ENCODE data around the gene NAGLU.
"Not testable (repeated sequence)": the region's sequence is repeated elsewhere in the genome, so short reads cannot be mapped to it uniquely, and the experiment has no call there.

The NAGLU gene

GRCh38 chr17:42555122-42555622, 19.1 kb downstream of the NAGLU start:
- DNase-seq (ENCODE audit: low read depth): no peak
- H3K4me3 ChIP-seq (ENCODE audit: control insufficient read depth, low read depth, low read length): peak overlapping the region; percentile 97
- no peak for TF ChIP-seq CTCF (IDR thresholded peaks at IDR 0.05; ENCODE audit: control insufficient read depth, insufficient read depth, low read depth, low read length, missing control alignments)

- not testable (repeated sequence) for H3K4me3 ChIP-seq (ENCODE audit: control insufficient read depth, low read depth, low read length); DNase-seq (ENCODE audit: low read depth)
Measured at GRCh38 chr17:42555961-42556617, 20.0 kb downstream of the NAGLU start.

DNA sequence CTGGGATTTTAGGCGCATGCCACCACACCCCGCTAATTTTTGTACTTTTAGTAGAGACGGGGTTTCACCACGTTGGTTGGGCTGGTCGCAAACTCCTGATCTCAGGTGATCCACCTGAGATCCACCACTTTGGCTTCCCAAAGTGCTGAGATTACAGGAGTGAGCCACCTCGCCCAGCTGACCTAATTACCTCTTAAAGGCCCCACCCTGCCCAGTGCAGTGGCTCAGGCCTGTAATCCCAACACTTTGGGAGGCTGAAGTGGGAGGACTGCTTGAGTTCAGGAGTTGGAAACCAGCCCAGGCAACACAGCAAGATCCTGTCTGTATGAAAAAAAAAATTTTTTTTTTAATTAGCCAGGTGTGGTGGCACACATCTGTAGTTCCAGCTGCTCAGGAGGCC, 23.0 kb downstream of the NAGLU start:
- no peak overlapping the region for H3K4me3 ChIP-seq (ENCODE audit: control insufficient read depth, low read depth, low read length)
- DNase-seq (ENCODE audit: low read depth): no peak
- TF ChIP-seq CTCF (IDR thresholded peaks at IDR 0.05; ENCODE audit: control insufficient read depth, insufficient read depth, low read depth, low read length, missing control alignments): no peak

- no peak for DNase-seq (ENCODE audit: low read depth)
- H3K4me3 ChIP-seq (ENCODE audit: control insufficient read depth, low read depth, low read length): no peak overlapping the region
- no peak for TF ChIP-seq CTCF (IDR thresholded peaks at IDR 0.05; ENCODE audit: control insufficient read depth, insufficient read depth, low read depth, low read length, missing control alignments)
Measured at GRCh38 chr17:42560246-42560645, 24.2 kb downstream of the NAGLU start.

GRCh38 chr17:42561897-42562387, 25.9 kb downstream of the NAGLU start, which contains the start of gene COASY:
TSS of gene COASY (plus strand) at chr17:42562148. CDS start at chr17:42562623, 475 bp downstream.
- peak within 1 kb of the TSS; percentile 69 for H3K4me3 ChIP-seq (ENCODE audit: control insufficient read depth, low read depth, low read length)
- no peak for TF ChIP-seq CTCF (IDR thresholded peaks at IDR 0.05; ENCODE audit: control insufficient read depth, insufficient read depth, low read depth, low read length, missing control alignments)
- peak; percentile 89 for DNase-seq (ENCODE audit: low read depth)

- no peak for DNase-seq (ENCODE audit: low read depth)
- no peak for TF ChIP-seq CTCF (IDR thresholded peaks at IDR 0.05; ENCODE audit: control insufficient read depth, insufficient read depth, low read depth, low read length, missing control alignments)
Measured at GRCh38 chr17:42562388-42563142, 26.5 kb downstream of the NAGLU start.

DNA sequence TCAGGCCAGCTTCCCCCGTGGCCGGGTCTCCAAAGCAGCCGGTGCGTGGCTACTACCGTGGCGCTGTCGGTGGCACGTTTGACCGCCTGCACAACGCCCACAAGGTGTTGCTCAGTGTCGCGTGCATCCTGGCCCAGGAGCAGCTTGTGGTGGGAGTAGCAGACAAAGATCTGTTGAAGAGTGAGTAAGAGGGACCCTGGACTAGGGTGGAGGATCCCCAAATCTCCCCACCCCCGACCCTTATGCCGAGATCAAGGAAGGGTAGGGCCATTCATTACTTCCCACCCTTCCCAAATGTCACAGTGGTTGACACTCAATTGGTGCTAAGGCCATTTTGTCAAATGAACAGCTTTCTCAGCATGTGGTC, 27.1 kb downstream of the NAGLU start:
- no peak for DNase-seq (ENCODE audit: low read depth)
- peak overlapping the region; percentile 69 for H3K4me3 ChIP-seq (ENCODE audit: control insufficient read depth, low read depth, low read length)
- TF ChIP-seq CTCF (IDR thresholded peaks at IDR 0.05; ENCODE audit: control insufficient read depth, insufficient read depth, low read depth, low read length, missing control alignments): no peak

More at GRCh38 chr17:42562388-42563142, 26.5 kb downstream of the NAGLU start:
- H3K4me3 ChIP-seq (ENCODE audit: control insufficient read depth, low read depth, low read length): peak overlapping the region; percentile 69

Measured in AG09309 (cell line).